Brain microvascular endothelial cell (primary cell): ENCODE measurements around the gene CASTOR1.

Source experiments
- DNase-seq: peaks from one replicate; pipeline ENCODE4 v3.0.0-alpha.2; 2020
- H3K27ac ChIP-seq: fragments of 250-450 bp; sonication (Bioruptor Pico); 2 replicates; pipeline ENCODE4 v1.5.1; 2020; ENCODE audit warnings: mild to moderate bottlenecking, moderate library complexity
- H3K27me3 ChIP-seq: fragments of 250-450 bp; sonication (Bioruptor Pico); replicated peaks from 2 replicates; pipeline ENCODE4 v1.5.1; 2020; ENCODE audit warnings: mild to moderate bottlenecking
- H3K36me3 ChIP-seq: fragments of 250-450 bp; sonication (Bioruptor Pico); replicated peaks from 2 replicates; pipeline ENCODE4 v1.5.1; 2020; ENCODE audit warnings: mild to moderate bottlenecking
- H3K4me3 ChIP-seq: 2 replicates; pipeline ENCODE4 v1.5.1; 2011; ENCODE audit warnings: low read depth, mild to moderate bottlenecking, control low read depth, low read length, moderate library complexity
- CTCF ChIP-seq: IDR thresholded peaks from 2 replicates; pipeline ENCODE4 v1.5.1; 2011; ENCODE audit warnings: low read depth, mild to moderate bottlenecking, moderate library complexity, low read length, control low read depth, inconsistent platforms; ENCODE audit errors: missing control alignments
- in situ Hi-C: cut with HindIII; loops from 2 replicates; pipeline ENCODE4 v1.10.0; 2017; ENCODE audit warnings: low sequenced_read_pairs, low pct_ligation_motif_present

The CASTOR1 gene

GRCh38 chr22:30245181-30245984 is 43.9 kb downstream of the CASTOR1 start:
- H3K27ac ChIP-seq = peak overlapping the region; percentile 95

GRCh38 chr22:30244641-30245040 is 44.7 kb downstream of the CASTOR1 start:
- in situ Hi-C loops = no loop called here
- no peak for TF ChIP-seq CTCF
- H3K27me3 ChIP-seq = no peaks in the 10 kb centered on the region
- DNase-seq = no peak
- peaks cover 52% of the 10 kb centered on the region for H3K36me3 ChIP-seq
- H3K27ac ChIP-seq = peak overlapping the region; percentile 95
- peak overlapping the region; percentile 88 for H3K4me3 ChIP-seq

More at GRCh38 chr22:30245181-30245984, 43.9 kb downstream of the CASTOR1 start:
- DNase-seq = no peak
- in situ Hi-C loops = no loop called here
- Histone ChIP-seq H3K4me3 (peak overlapping the region; percentile 88), H3K36me3 (peaks cover 49% of the 10 kb centered on the region), H3K27me3 (no peaks in the 10 kb centered on the region)
- TF ChIP-seq CTCF = no peak

- peak overlapping the region; percentile 88 for H3K4me3 ChIP-seq
- peak overlapping the region; percentile 95 for H3K27ac ChIP-seq
- no peaks in the 10 kb centered on the region for H3K27me3 ChIP-seq
- in situ Hi-C loops = no loop called here
- DNase-seq = no peak
- H3K36me3 ChIP-seq = peaks cover 52% of the 10 kb centered on the region
- TF ChIP-seq CTCF = no peak
Measured at GRCh38 chr22:30244066-30244465, 45.2 kb downstream of the CASTOR1 start.

- no peaks in the 10 kb centered on the region for H3K27me3 ChIP-seq
- no peak for DNase-seq
- H3K27ac ChIP-seq = peak overlapping the region; percentile 95
- in situ Hi-C loops = no loop called here
- peak overlapping the region; percentile 88 for H3K4me3 ChIP-seq
- no peak for TF ChIP-seq CTCF
- peaks cover 52% of the 10 kb centered on the region for H3K36me3 ChIP-seq
Measured at GRCh38 chr22:30243661-30244060, 45.6 kb downstream of the CASTOR1 start.

- in situ Hi-C loops = no loop called here
- no peak for DNase-seq
Measured at GRCh38 chr22:30241576-30242371, 47.5 kb downstream of the CASTOR1 start.

More at GRCh38 chr22:30241576-30242371, 47.5 kb downstream of the CASTOR1 start:
- Histone ChIP-seq H3K36me3 (peaks cover 52% of the 10 kb centered on the region), H3K4me3 (peak overlapping the region; percentile 88), H3K27ac (peak overlapping the region; percentile 95), H3K27me3 (no peaks in the 10 kb centered on the region)
- no peak for TF ChIP-seq CTCF
